ENCODE results near the gene IGF2BP3.

GRCh38 chr7:23338439-23338838 lies 131.9 kb downstream of the IGF2BP3 start:
- no peak for TF ChIP-seq CTCF (conservative IDR thresholded peaks at IDR 0.05; ENCODE audit: low read depth, low read length)
- no peak for TF ChIP-seq EZH2 (IDR thresholded peaks at IDR 0.05; ENCODE audit: borderline replicate concordance, low read depth, low read length, poor library complexity, severe bottlenecking)
